OCI-LY7 (cell line): ENCODE measurements around the gene GTF3C4.

Source experiments
- EZH2phosphoT487 ChIP-seq: fragments of 200-600 bp; sonication (generic); IDR thresholded peaks from 2 replicates; pipeline ENCODE4 v1.6.1; 2018; ENCODE audit warnings: low read depth, borderline replicate concordance, mild to moderate bottlenecking, mixed run types, antibody characterized with exemption, low read length, moderate library complexity, mixed read lengths
- TF ChIP-seq, protein P1 (sequence below): fragments of 200-600 bp; sonication (generic); conservative IDR thresholded peaks from 2 replicates; pipeline ENCODE4 v1.5.1; 2014; ENCODE audit warnings: mild to moderate bottlenecking, antibody characterized with exemption, low read length, moderate library complexity, mixed read lengths

DNA sequence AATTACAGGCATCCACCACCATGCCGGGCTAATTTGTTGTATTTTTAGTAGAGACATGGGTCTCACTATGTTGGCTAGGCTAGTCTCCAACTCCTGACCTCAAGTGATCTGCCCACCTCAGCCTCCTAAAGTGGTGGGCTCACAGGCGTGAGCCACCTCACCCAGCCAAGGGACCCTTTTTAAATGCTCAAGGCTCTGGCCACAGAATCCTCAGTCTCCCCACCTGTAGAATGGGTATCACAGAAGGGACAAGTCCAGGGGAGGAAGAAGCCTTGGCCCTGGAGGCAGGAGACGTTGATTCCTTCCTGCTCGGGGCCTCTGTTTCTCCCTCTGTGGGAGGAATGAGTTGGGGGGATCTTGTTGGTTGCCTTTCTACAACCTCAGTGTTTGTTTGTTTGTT, 45.7 kb downstream of the GTF3C4 start:
- TF ChIP-seq, protein P1, sequence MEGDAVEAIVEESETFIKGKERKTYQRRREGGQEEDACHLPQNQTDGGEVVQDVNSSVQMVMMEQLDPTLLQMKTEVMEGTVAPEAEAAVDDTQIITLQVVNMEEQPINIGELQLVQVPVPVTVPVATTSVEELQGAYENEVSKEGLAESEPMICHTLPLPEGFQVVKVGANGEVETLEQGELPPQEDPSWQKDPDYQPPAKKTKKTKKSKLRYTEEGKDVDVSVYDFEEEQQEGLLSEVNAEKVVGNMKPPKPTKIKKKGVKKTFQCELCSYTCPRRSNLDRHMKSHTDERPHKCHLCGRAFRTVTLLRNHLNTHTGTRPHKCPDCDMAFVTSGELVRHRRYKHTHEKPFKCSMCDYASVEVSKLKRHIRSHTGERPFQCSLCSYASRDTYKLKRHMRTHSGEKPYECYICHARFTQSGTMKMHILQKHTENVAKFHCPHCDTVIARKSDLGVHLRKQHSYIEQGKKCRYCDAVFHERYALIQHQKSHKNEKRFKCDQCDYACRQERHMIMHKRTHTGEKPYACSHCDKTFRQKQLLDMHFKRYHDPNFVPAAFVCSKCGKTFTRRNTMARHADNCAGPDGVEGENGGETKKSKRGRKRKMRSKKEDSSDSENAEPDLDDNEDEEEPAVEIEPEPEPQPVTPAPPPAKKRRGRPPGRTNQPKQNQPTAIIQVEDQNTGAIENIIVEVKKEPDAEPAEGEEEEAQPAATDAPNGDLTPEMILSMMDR = no peak
- TF ChIP-seq EZH2phosphoT487 = no peak
